IgD-negative memory B cell (primary cell): ENCODE results near the gene NACAD. TPM values are rescaled to one million over a fixed set of nuclear protein-coding genes. Genes with fewer than 3 reads are reported as not detected.

ENCODE experiments used
- H3K27ac Mint-ChIP-seq, 3 donors: one replicate each; pipeline ENCODE4 v1.8.0; 2020 to 2022; ENCODE audit warnings: mild to moderate bottlenecking in 3 of 3, mixed read lengths in 3 of 3, moderate library complexity in 1 of 3
- H3K27me3 Mint-ChIP-seq: one replicate; pipeline ENCODE4 v1.8.0; 2021; ENCODE audit warnings: mixed read lengths
- H3K36me3 Mint-ChIP-seq: one replicate; pipeline ENCODE4 v1.8.0; 2020; ENCODE audit warnings: mild to moderate bottlenecking, mixed read lengths
- H3K4me1 Mint-ChIP-seq, 3 donors: one replicate each; pipeline ENCODE4 v1.8.0; 2020 to 2022; ENCODE audit warnings: mixed read lengths in 3 of 3, mild to moderate bottlenecking in 1 of 3
- H3K4me3 Mint-ChIP-seq, 4 donors: one replicate each; pipeline ENCODE4 v1.8.0; 2020 to 2022; ENCODE audit warnings: mild to moderate bottlenecking in 4 of 4, mixed read lengths in 4 of 4, moderate library complexity in 3 of 4
- H3K9me3 Mint-ChIP-seq, 3 donors: one replicate each; pipeline ENCODE4 v1.8.0; 2020 to 2021; ENCODE audit warnings: mixed read lengths in 3 of 3, mild to moderate bottlenecking in 1 of 3
- polyA plus RNA-seq: library from polyadenylated mRNA; unstranded; fragments of 300-500 nt; fragmentation: Illumina TruSeq; gene quantifications from one replicate; pipeline ENCODE4 v1.2.3, GENCODE V29; 2021

Gene NACAD
- polyA plus RNA-seq, 1 donor from 2014 or later = not detected

- H3K27ac Mint-ChIP-seq = peak overlapping the region in 1 of 3 donors; percentile 53
Measured at GRCh38 chr7:45067582-45067981, 21.2 kb downstream of the NACAD start.

GRCh38 chr7:45066409-45066808 is 22.4 kb downstream of the NACAD start:
- H3K4me1 Mint-ChIP-seq = peaks cover 6 to 18% (median 13%) of the 10 kb centered on the region in 3 donors
- no peaks in the 10 kb centered on the region for H3K9me3 Mint-ChIP-seq
- no peaks in the 10 kb centered on the region for H3K27me3 Mint-ChIP-seq
- peaks cover 2% of the 10 kb centered on the region for H3K36me3 Mint-ChIP-seq
- H3K4me3 Mint-ChIP-seq = no peak overlapping the region
- H3K27ac Mint-ChIP-seq = no peak overlapping the region

More at GRCh38 chr7:45067582-45067981, 21.2 kb downstream of the NACAD start:
- Mint-ChIP-seq H3K36me3 (peaks cover 2% of the 10 kb centered on the region), H3K4me1 (peaks cover 4 to 14% (median 6%) of the 10 kb centered on the region in 3 donors), H3K9me3 (no peaks in the 10 kb centered on the region), H3K4me3 (peak overlapping the region in 1 of 4 donors; percentile 39), H3K27me3 (no peaks in the 10 kb centered on the region)

- Mint-ChIP-seq H3K27me3 (no peaks in the 10 kb centered on the region), H3K9me3 (no peaks in the 10 kb centered on the region), H3K36me3 (peaks cover 2% of the 10 kb centered on the region), H3K4me1 (peaks cover 10 to 26% (median 22%) of the 10 kb centered on the region in 3 donors), H3K4me3 (no peak overlapping the region), H3K27ac (peak overlapping the region in 1 of 3 donors; percentile 55)
Measured at GRCh38 chr7:45065031-45065995, 23.5 kb downstream of the NACAD start.

GRCh38 chr7:45064047-45064725 is 24.6 kb downstream of the NACAD start:
- Mint-ChIP-seq H3K27me3 (no peaks in the 10 kb centered on the region), H3K9me3 (no peaks in the 10 kb centered on the region), H3K36me3 (peaks cover 2% of the 10 kb centered on the region), H3K4me1 (peaks cover 12 to 26% (median 24%) of the 10 kb centered on the region in 3 donors), H3K4me3 (no peak overlapping the region), H3K27ac (no peak overlapping the region)

DNA sequence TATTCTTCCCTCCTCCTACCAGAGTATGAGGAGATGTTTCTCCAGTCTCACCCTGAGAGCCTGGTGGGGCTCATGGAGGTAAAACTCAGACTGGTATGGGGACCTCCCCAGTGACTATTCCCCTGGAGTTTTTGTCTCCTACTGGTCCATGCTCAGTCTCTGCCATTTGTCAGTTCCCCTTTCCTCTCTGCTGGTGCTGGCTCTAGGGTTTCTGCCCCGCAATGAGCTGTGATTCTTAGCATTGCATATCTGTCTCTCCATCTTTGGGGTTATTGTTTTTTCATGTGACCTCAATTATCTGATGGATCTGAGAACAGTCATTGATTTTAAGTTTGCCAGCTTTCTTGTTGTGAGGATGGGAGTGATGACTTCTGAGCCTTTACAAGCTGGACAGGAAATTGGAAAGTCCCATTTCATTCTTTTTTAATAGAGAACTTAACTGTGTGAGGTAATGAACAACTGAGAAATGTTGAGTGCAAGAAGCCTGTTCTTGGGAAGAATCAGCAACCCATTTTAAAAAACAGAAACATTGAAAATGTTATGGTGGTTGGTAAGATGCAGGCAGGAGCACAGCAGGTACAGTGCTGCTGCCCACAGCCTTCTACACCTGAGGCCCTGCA is 26.9 kb downstream of the NACAD start:
- peaks cover 18 to 42% (median 35%) of the 10 kb centered on the region in 3 donors for H3K4me1 Mint-ChIP-seq
- H3K27ac Mint-ChIP-seq = peak overlapping the region in 1 of 3 donors; percentile 19
- H3K9me3 Mint-ChIP-seq = no peaks in the 10 kb centered on the region
- H3K27me3 Mint-ChIP-seq = no peaks in the 10 kb centered on the region
- H3K36me3 Mint-ChIP-seq = peaks cover 2% of the 10 kb centered on the region
- H3K4me3 Mint-ChIP-seq = no peak overlapping the region

DNA sequence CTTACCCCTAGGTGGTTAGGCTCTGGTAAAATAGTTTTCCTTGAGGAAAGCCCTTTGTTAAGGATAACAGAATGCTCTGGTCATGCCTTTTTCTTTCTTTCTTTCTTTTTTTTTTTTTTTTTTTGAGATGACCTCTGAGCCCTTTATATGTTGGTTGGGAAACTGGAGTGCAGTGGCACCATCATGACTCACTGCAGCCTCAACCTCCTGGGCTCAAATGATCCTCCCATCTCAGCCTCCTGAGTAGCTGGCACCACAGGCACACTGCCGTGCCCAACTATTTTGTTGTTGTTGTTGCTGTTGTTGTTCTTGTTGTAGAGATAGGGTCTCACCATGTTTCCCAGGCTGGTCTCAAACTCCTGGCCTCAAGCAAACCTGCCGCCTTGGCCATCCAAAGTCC is 27.4 kb downstream of the NACAD start:
- peaks cover 2% of the 10 kb centered on the region for H3K36me3 Mint-ChIP-seq

DNA sequence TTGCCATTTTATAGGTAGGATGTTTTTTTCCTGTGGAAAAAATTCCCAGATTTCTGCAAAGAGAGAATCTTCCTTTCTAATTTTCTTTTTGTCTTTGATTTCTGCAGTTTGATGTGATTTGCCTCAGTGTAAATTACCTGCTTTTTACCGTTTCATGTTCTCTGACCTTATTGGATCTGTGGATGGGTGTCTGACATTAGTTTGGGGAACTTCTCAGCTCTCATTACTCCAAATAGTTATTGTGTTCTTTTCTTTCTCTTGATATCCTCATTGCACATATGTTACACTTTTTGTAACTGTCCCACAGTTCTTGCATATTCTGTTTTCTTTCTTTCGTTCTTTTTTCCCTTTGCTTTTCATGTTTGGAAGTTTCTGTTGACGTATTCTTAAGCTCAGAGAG is 28.5 kb downstream of the NACAD start:
- no peaks in the 10 kb centered on the region for H3K27me3 Mint-ChIP-seq
- H3K27ac Mint-ChIP-seq = peak overlapping the region in 1 of 3 donors; percentile 63
- H3K36me3 Mint-ChIP-seq = peaks cover 2% of the 10 kb centered on the region
- no peaks in the 10 kb centered on the region for H3K9me3 Mint-ChIP-seq
- H3K4me3 Mint-ChIP-seq = no peak overlapping the region
- H3K4me1 Mint-ChIP-seq = peaks cover 27 to 51% (median 41%) of the 10 kb centered on the region in 3 donors

More for the DNA sequence above, 27.4 kb downstream of the NACAD start:
- H3K9me3 Mint-ChIP-seq = no peaks in the 10 kb centered on the region
- peaks cover 19 to 46% (median 35%) of the 10 kb centered on the region in 3 donors for H3K4me1 Mint-ChIP-seq
- H3K27me3 Mint-ChIP-seq = no peaks in the 10 kb centered on the region
- no peak overlapping the region for H3K27ac Mint-ChIP-seq
- no peak overlapping the region for H3K4me3 Mint-ChIP-seq

DNA sequence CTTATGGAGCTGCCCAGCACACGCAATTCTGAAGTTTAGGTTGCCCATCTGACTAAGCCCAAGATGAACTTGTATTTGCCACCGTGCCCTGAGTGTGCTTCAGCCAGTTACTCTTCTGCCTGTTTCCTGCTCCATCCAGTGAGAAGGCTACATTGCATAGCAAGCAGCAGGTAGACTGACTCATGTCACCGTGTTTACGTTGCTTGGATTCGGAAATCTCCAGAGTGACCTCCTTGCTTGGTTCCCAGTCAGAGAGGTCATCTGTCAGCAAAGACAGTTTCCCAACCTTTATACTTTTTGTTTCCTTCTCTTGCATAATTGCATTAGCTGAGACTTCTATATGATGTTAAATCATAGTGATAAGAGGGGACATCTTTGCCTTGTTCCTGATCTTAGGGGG is 30.9 kb downstream of the NACAD start:
- H3K4me1 Mint-ChIP-seq = peaks cover 32 to 56% (median 44%) of the 10 kb centered on the region in 3 donors
- peaks cover 8% of the 10 kb centered on the region for H3K36me3 Mint-ChIP-seq
- H3K4me3 Mint-ChIP-seq = no peak overlapping the region
- no peaks in the 10 kb centered on the region for H3K9me3 Mint-ChIP-seq
- no peak overlapping the region for H3K27ac Mint-ChIP-seq
- no peaks in the 10 kb centered on the region for H3K27me3 Mint-ChIP-seq

GRCh38 chr7:45055594-45056219 is 33.1 kb downstream of the NACAD start:
- Mint-ChIP-seq H3K27me3 (no peaks in the 10 kb centered on the region), H3K36me3 (peaks cover 10% of the 10 kb centered on the region), H3K9me3 (no peaks in the 10 kb centered on the region), H3K4me3 (no peak overlapping the region), H3K4me1 (peaks cover 33 to 53% (median 37%) of the 10 kb centered on the region in 3 donors), H3K27ac (peak overlapping the region in 2 of 3 donors; percentile 43 to 84)

DNA sequence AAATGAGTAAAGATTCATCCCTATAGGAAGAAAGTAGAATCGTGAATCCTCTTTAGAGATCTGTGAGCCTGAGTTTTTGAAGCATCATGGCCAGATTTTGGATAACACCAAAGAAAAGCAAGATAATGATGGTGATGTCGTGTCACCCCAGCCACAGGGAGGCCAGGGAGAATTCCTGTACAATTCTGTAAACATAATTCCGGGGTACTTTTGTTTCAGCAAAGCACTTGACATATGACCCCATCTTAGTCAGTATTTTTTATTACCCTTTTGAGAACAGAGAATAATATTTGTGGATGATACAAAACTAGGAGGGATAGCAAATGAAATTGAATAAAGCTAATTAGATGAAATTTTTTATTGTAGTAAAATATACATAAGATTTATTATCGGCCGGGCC is 33.8 kb downstream of the NACAD start:
- Mint-ChIP-seq H3K36me3 (peaks cover 10% of the 10 kb centered on the region), H3K27me3 (no peaks in the 10 kb centered on the region), H3K4me1 (peaks cover 34 to 56% (median 38%) of the 10 kb centered on the region in 3 donors), H3K4me3 (no peak overlapping the region), H3K9me3 (no peaks in the 10 kb centered on the region), H3K27ac (peak overlapping the region in 1 of 3 donors; percentile 41)

GRCh38 chr7:45054442-45054841 is 34.3 kb downstream of the NACAD start:
- peaks cover 35 to 58% (median 41%) of the 10 kb centered on the region in 3 donors for H3K4me1 Mint-ChIP-seq
- H3K4me3 Mint-ChIP-seq = no peak overlapping the region
- peaks cover 9% of the 10 kb centered on the region for H3K36me3 Mint-ChIP-seq
- peak overlapping the region in 1 of 3 donors; percentile 41 for H3K27ac Mint-ChIP-seq
- H3K27me3 Mint-ChIP-seq = no peaks in the 10 kb centered on the region
- no peaks in the 10 kb centered on the region for H3K9me3 Mint-ChIP-seq

GRCh38 chr7:45053941-45054340 is 34.8 kb downstream of the NACAD start:
- Mint-ChIP-seq H3K36me3 (peaks cover 9% of the 10 kb centered on the region), H3K4me3 (no peak overlapping the region), H3K27ac (peak overlapping the region in 1 of 3 donors; percentile 39), H3K4me1 (peaks cover 35 to 58% (median 41%) of the 10 kb centered on the region in 3 donors), H3K9me3 (no peaks in the 10 kb centered on the region), H3K27me3 (no peaks in the 10 kb centered on the region)

GRCh38 chr7:45053401-45053800 is 35.4 kb downstream of the NACAD start:
- Mint-ChIP-seq H3K4me3 (no peak overlapping the region), H3K27ac (no peak overlapping the region), H3K27me3 (no peaks in the 10 kb centered on the region), H3K4me1 (peaks cover 34 to 56% (median 39%) of the 10 kb centered on the region in 3 donors), H3K9me3 (no peaks in the 10 kb centered on the region), H3K36me3 (peaks cover 9% of the 10 kb centered on the region)

- Mint-ChIP-seq H3K27ac (peak overlapping the region in 1 of 3 donors; percentile 71), H3K4me3 (no peak overlapping the region), H3K9me3 (no peaks in the 10 kb centered on the region), H3K4me1 (peaks cover 30 to 43% (median 32%) of the 10 kb centered on the region in 3 donors), H3K27me3 (no peaks in the 10 kb centered on the region), H3K36me3 (peaks cover 11% of the 10 kb centered on the region)
Measured at GRCh38 chr7:45052011-45052410, 36.8 kb downstream of the NACAD start.
